GM12878 (cell line): ENCODE measurements around the gene JMJD7. TPM values are rescaled to one million over a fixed set of nuclear protein-coding genes. Genes with fewer than 3 reads are reported as not detected.

Experiments used
- ATAC-seq: fragments of 200-7000 bp; cut with Tn5 transposase; 3 replicates; pipeline ENCODE4 v1.9.1; 2020; ENCODE audit warnings: mild to moderate bottlenecking, moderate library complexity
- BruUV-seq: library from RNA; stranded (reverse); fragments of 400-500 nt; replicated peaks from 2 replicates; lab custom pipeline; 2021; lab: Mats Ljungman, UMichigan
- CTCF ChIA-PET: fragments of 300-600 bp; sonication (Branson Sonifier 250); formaldehyde crosslinking; extraction: SDS; loops from one replicate; lab custom pipeline; 2021; ENCODE audit warnings: inconsistent platforms; lab: Yijun Ruan, JAX
- POLR2A ChIA-PET: fragments of 350-600 bp; formaldehyde crosslinking; extraction: SDS; loops from one replicate; lab custom pipeline; 2021; ENCODE audit warnings: inconsistent platforms; lab: Charles Lee
- RAD21 ChIA-PET: fragments of 300-600 bp; sonication (Branson Sonifier 250); formaldehyde crosslinking; loops from one replicate; lab custom pipeline; 2023; ENCODE audit warnings: antibody characterized with exemption; ENCODE audit not compliant: unreplicated experiment; lab: Charles Lee
- SMC1A ChIA-PET: fragments of 300-600 bp; sonication (Branson Sonifier 250); formaldehyde crosslinking; loops from one replicate; lab custom pipeline; 2023; ENCODE audit not compliant: unreplicated experiment, uncharacterized antibody; lab: Charles Lee
- DNase-seq: peaks from one replicate; pipeline ENCODE4 v3.0.0-alpha.2; 2011; ENCODE audit warnings: low read depth, low spot score
- FAIRE-seq: peaks from 3 replicates; lab custom pipeline; 2011; peaks lifted over from hg19 to GRCh38; lab: Jason Lieb, UNC
- H2AFZ ChIP-seq: 2 replicates; pipeline ENCODE4 v1.6.0; 2011; ENCODE audit warnings: low read depth, low read length, control low read depth; ENCODE audit not compliant: control insufficient read depth
- H3K27ac ChIP-seq: 2 replicates; pipeline ENCODE4 v1.5.1; 2011; ENCODE audit warnings: control low read depth; ENCODE audit not compliant: control insufficient read depth, insufficient read depth
- H3K27me3 ChIP-seq, 2 experiments: replicated peaks in 1 of 2; 2 replicates each; pipeline versions ENCODE4 v1.6.0 to v1.6.1; 2011; ENCODE audit warnings: low read length in 1 of 2; ENCODE audit not compliant: control insufficient read depth in 2 of 2, insufficient read depth in 2 of 2
- H3K36me3 ChIP-seq, 2 experiments: 2 replicates each; pipeline ENCODE4 v1.5.1; 2011; ENCODE audit warnings: low read length in 1 of 2; ENCODE audit not compliant: control insufficient read depth in 2 of 2, insufficient read depth in 2 of 2
- H3K4me1 ChIP-seq: 2 replicates; pipeline ENCODE4 v1.6.1; 2011; ENCODE audit warnings: mild to moderate bottlenecking, low read length, moderate library complexity, mixed read lengths; ENCODE audit not compliant: control insufficient read depth, insufficient read depth
- H3K4me2 ChIP-seq: 2 replicates; pipeline ENCODE4 v1.6.0; 2011; ENCODE audit warnings: control low read depth; ENCODE audit not compliant: control insufficient read depth, insufficient read depth
- H3K4me3 ChIP-seq: fragments of 200-600 bp; sonication (generic); 2 replicates; pipeline ENCODE4 v1.5.1; 2016
- H3K79me2 ChIP-seq: 2 replicates; pipeline ENCODE4 v1.6.0; 2011; ENCODE audit warnings: low read length; ENCODE audit not compliant: control insufficient read depth, insufficient read depth
- H3K9ac ChIP-seq: 2 replicates; pipeline ENCODE4 v1.8.0; 2011; ENCODE audit warnings: low read length, control low read depth, mixed read lengths; ENCODE audit not compliant: control insufficient read depth, insufficient read depth
- H3K9me3 ChIP-seq: replicated peaks from 3 replicates; pipeline ENCODE4 v1.5.1; 2011; ENCODE audit warnings: mild to moderate bottlenecking, low read length; ENCODE audit not compliant: control insufficient read depth, insufficient read depth
- H4K20me1 ChIP-seq: 2 replicates; pipeline ENCODE4 v1.6.0; 2011; ENCODE audit not compliant: control insufficient read depth, insufficient read depth
- ASH2L ChIP-seq: fragments of 300-600, 200-600 bp; sonication (generic); IDR thresholded peaks from 2 replicates; pipeline ENCODE4 v1.6.1; 2017; ENCODE audit warnings: low read depth, mild to moderate bottlenecking, borderline replicate concordance
- BACH1 ChIP-seq: fragments of 450-650 bp; IDR thresholded peaks from 2 replicates; pipeline ENCODE4 v1.6.1; 2017; ENCODE audit warnings: mild to moderate bottlenecking, borderline replicate concordance
- ESRRA ChIP-seq: IDR thresholded peaks from 2 replicates; pipeline ENCODE4 v1.6.1; 2012; ENCODE audit warnings: mild to moderate bottlenecking, low read length, improper control_type of control experiment
- HDAC2 ChIP-seq: fragments of 200-600 bp; sonication (generic); IDR thresholded peaks from 2 replicates; pipeline ENCODE4 v1.6.1; 2017
- MEF2A ChIP-seq: IDR thresholded peaks from 2 replicates; pipeline ENCODE4 v1.6.1; 2011; ENCODE audit warnings: low read depth, mild to moderate bottlenecking, low read length, moderate library complexity; ENCODE audit not compliant: insufficient read depth
- MEF2B ChIP-seq: fragments of 450-650 bp; IDR thresholded peaks from 2 replicates; pipeline ENCODE4 v1.6.1; 2018; ENCODE audit warnings: mild to moderate bottlenecking, moderate library complexity; ENCODE audit not compliant: partially characterized antibody, poor library complexity, severe bottlenecking
- POLR2AphosphoS5 ChIP-seq: IDR thresholded peaks from 2 replicates; pipeline ENCODE4 v1.6.1; 2011; ENCODE audit warnings: mild to moderate bottlenecking, low read length, inconsistent platforms
- POU2F2 ChIP-seq: IDR thresholded peaks from 3 replicates; pipeline ENCODE4 v1.6.1; 2011; ENCODE audit warnings: low read depth, mild to moderate bottlenecking, low read length, borderline replicate concordance
- RAD51 ChIP-seq: fragments of 450-650 bp; IDR thresholded peaks from 2 replicates; pipeline ENCODE4 v1.6.1; 2016; ENCODE audit warnings: moderate library complexity, mild to moderate bottlenecking, inconsistent platforms
- RCOR1 ChIP-seq: conservative IDR thresholded peaks from 2 replicates; pipeline ENCODE4 v1.6.1; 2012; ENCODE audit warnings: low read depth, low read length, improper control_type of control experiment
- REST ChIP-seq: IDR thresholded peaks from 2 replicates; pipeline ENCODE4 v1.6.1; 2012; ENCODE audit warnings: mild to moderate bottlenecking, low read depth, low read length
- RFX5 ChIP-seq: IDR thresholded peaks from 2 replicates; pipeline ENCODE4 v1.6.1; 2011; ENCODE audit warnings: low read depth, low read length, improper control_type of control experiment
- SIX5 ChIP-seq: IDR thresholded peaks from 2 replicates; pipeline ENCODE4 v1.6.1; 2011; ENCODE audit warnings: mild to moderate bottlenecking, low read depth, low read length, moderate library complexity; ENCODE audit not compliant: severe bottlenecking
- ZBED1 ChIP-seq: IDR thresholded peaks from 2 replicates; pipeline ENCODE4 v1.6.1; 2016; ENCODE audit warnings: borderline replicate concordance
- ZNF622 ChIP-seq: fragments of 450-650 bp; IDR thresholded peaks from 2 replicates; pipeline ENCODE4 v1.6.1; 2017; ENCODE audit warnings: mild to moderate bottlenecking, inconsistent platforms
- WGBS: methylation state at CpG from one replicate; pipeline ENCODE4 v1.1.6; 2016; ENCODE audit warnings: low lambda C conversion rate; ENCODE audit not compliant: insufficient replicate concordance, insufficient coverage; ENCODE audit errors: missing lambda C conversion rate; 5-methylcytosine and 5-hydroxymethylcytosine counted together
- in situ Hi-C: fragments of 300-500 bp; cut with MboI; formaldehyde crosslinking; loops from 9 replicates; pipeline ENCODE4 v1.14.3; 2018; ENCODE audit warnings: mixed read lengths
- intact Hi-C: fragments of 100-400 bp; cut with micrococcal nuclease; formaldehyde crosslinking; loops from one replicate; pipeline ENCODE4 v1.14.2; 2022; ENCODE audit not compliant: unreplicated experiment
- polyA plus RNA-seq, 11 experiments: library from polyadenylated mRNA; depleted of rRNA in 4 of 11; unstranded in 6 of 11; stranded (reverse) in 5 of 11; fragments of >200 nt; fragmentation: Nextera tagmentation in 4 of 11; fragmentation: Illumina TruSeq in 1 of 11; extraction: Ambion mirVana in 4 of 11; extraction: Trizol in 1 of 11; gene quantifications; 1 replicate in 1 of 11; 2 replicates in 10 of 11; pipeline versions ENCODE4 v1.2.1 to v1.2.3, GENCODE V29; 2011 to 2016; ENCODE audit warnings: inconsistent platforms in 2 of 11, missing spikeins in 2 of 11, low read depth in 1 of 11
- total RNA-seq, 4 experiments: library from RNA; depleted of rRNA in 3 of 4; stranded (reverse); fragments of >200 nt in 3 of 4; fragmentation: Illumina TruSeq in 1 of 4; extraction: Trizol in 1 of 4; gene quantifications; 2 replicates each; pipeline versions ENCODE4 v1.2.1 to v1.2.3, GENCODE V29; 2013 to 2021
- TF ChIP-seq, protein P1 (sequence below): fragments of 450-650 bp; formaldehyde crosslinking; IDR thresholded peaks from 2 replicates; pipeline ENCODE4 v1.4.0; 2022; ENCODE audit warnings: mild to moderate bottlenecking, moderate library complexity

The JMJD7 gene
- total and polyA plus RNA-seq, 10 of the 15 experiments (the other 5 are each of a cell fraction or from before 2014, with no cell fraction given) = 0.79 to 12.2 (median 6.5) TPM

DNA sequence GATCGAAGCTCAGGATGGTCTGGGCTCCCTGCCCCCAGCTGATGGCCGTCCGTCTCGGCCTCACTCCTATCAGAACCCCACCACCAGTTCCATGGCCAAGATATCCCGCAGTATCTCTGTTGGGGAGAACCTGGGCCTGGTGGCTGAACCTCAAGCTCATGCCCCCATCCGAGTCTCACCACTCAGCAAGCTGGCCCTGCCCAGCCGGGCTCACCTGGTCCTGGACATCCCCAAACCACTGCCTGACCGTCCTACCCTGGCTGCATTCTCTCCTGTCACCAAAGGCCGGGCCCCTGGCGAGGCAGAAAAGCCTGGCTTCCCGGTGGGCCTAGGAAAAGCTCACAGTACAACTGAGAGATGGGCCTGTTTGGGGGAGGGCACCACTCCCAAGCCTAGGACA is 4.4 kb upstream of the JMJD7 start:
- ATAC-seq (no peak), FAIRE-seq (no peak), DNase-seq (no peak)
- Histone ChIP-seq H3K79me2 (no peaks in the 10 kb centered on the region), H4K20me1 (no peaks in the 10 kb centered on the region; the same call in 1 of the 2 replicates), H3K4me2 (no peak overlapping the region), H3K9ac (no peak overlapping the region), H2AFZ (no peak overlapping the region), H3K27ac (no peak overlapping the region), H3K4me1 (no peaks in the 10 kb centered on the region), H3K27me3 (no peaks in the 10 kb centered on the region), H3K9me3 (no peaks in the 10 kb centered on the region), H3K36me3 (peaks cover 6 to 12% of the 10 kb centered on the region in 2 experiments; a peak in 3 of 4 replicates), H3K4me3 (no peak overlapping the region)
- CTCF ChIA-PET = interaction anchor here (1.2 kb wide), 1 partner anchor 50 kb away, joined by 4 read pairs; no protein-coding TSS in a partner anchor
- SMC1A ChIA-PET = no interaction called here
- BruUV-seq = no TSS peak
- in situ Hi-C loops = no loop called here
- intact Hi-C loops = no loop called here
- RAD21 ChIA-PET = no interaction called here
- POLR2A ChIA-PET = no interaction called here
- 88% methylated on average over 11 of the region's 11 CpGs for WGBS
- TF ChIP-seq POU2F2 = no peak
- no peak for TF ChIP-seq RAD51
- TF ChIP-seq ASH2L = no peak
- TF ChIP-seq REST = no peak
- TF ChIP-seq BACH1 = no peak
- TF ChIP-seq RCOR1 = no peak
- TF ChIP-seq MEF2B = no peak
- no peak for TF ChIP-seq SIX5
- TF ChIP-seq POLR2AphosphoS5 = no peak
- TF ChIP-seq, protein P1, sequence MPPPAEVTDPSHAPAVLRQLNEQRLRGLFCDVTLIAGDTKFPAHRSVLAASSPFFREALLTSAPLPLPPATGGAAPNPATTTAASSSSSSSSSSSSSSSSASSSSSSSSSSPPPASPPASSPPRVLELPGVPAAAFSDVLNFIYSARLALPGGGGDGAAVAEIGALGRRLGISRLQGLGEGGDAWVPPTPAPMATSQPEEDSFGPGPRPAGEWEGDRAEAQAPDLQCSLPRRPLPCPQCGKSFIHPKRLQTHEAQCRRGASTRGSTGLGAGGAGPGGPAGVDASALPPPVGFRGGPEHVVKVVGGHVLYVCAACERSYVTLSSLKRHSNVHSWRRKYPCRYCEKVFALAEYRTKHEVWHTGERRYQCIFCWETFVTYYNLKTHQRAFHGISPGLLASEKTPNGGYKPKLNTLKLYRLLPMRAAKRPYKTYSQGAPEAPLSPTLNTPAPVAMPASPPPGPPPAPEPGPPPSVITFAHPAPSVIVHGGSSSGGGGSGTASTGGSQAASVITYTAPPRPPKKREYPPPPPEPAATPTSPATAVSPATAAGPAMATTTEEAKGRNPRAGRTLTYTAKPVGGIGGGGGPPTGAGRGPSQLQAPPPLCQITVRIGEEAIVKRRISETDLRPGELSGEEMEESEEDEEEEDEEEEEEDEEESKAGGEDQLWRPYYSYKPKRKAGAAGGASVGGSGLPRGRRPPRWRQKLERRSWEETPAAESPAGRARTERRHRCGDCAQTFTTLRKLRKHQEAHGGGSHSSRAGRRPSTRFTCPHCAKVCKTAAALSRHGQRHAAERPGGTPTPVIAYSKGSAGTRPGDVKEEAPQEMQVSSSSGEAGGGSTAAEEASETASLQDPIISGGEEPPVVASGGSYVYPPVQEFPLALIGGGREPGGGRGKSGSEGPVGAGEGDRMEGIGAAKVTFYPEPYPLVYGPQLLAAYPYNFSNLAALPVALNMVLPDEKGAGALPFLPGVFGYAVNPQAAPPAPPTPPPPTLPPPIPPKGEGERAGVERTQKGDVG (CRISPR knock-in tag) = no peak
- TF ChIP-seq ESRRA = no peak
- TF ChIP-seq ZBED1 = no peak
- TF ChIP-seq RFX5 = no peak
- TF ChIP-seq HDAC2 = no peak
- TF ChIP-seq MEF2A = no peak
- no peak for TF ChIP-seq ZNF622
